Cardiac muscle cell (in vitro differentiated cells and primary cell): ENCODE data around the gene KCNJ10. TPM values are rescaled to one million over a fixed set of nuclear protein-coding genes. Genes with fewer than 3 reads are reported as not detected.

Experiments
- DNase-seq, 2 donors: peaks; one replicate each; pipeline versions ENCODE4 v3.0.0 to v3.0.0-alpha.2; 2010 to 2017; ENCODE audit warnings: low read depth in 1 of 2, low spot score in 1 of 2
- H3K27ac ChIP-seq: fragments of 200-600 bp; sonication (generic); 2 replicates; pipeline ENCODE4 v1.5.1; 2016
- H3K27me3 ChIP-seq: fragments of 200-600 bp; sonication (generic); 2 replicates; pipeline ENCODE4 v1.6.0; 2016; ENCODE audit warnings: control low read depth
- H3K36me3 ChIP-seq: fragments of 200-600 bp; sonication (generic); 2 replicates; pipeline ENCODE4 v1.5.1; 2016; ENCODE audit warnings: control low read depth
- H3K4me1 ChIP-seq: fragments of 200-600 bp; sonication (generic); 2 replicates; pipeline ENCODE4 v1.8.1; 2017; ENCODE audit warnings: low read depth, mild to moderate bottlenecking, mixed run types
- H3K4me3 ChIP-seq: fragments of 200-600 bp; sonication (generic); 2 replicates; pipeline ENCODE4 v1.5.1; 2016; ENCODE audit warnings: mild to moderate bottlenecking
- H3K9me3 ChIP-seq: fragments of 200-600 bp; sonication (generic); 2 replicates; pipeline ENCODE4 v1.5.1; 2017; ENCODE audit warnings: low read depth, mild to moderate bottlenecking, control low read depth
- CTCF ChIP-seq: IDR thresholded peaks from 2 replicates; pipeline ENCODE4 v1.5.1; 2012; ENCODE audit warnings: low read depth, mild to moderate bottlenecking, low read length
- polyA plus RNA-seq: library from polyadenylated mRNA; unstranded; fragments of >200 nt; fragmentation: Nextera tagmentation; extraction: Ambion mirVana; gene quantifications from 2 replicates; pipeline ENCODE4 v1.2.1, GENCODE V29; 2016
- total RNA-seq: library from RNA; depleted of rRNA; stranded (reverse); fragments of >200 nt; gene quantifications from 2 replicates; pipeline ENCODE4 v1.2.3, GENCODE V29; 2016

Gene KCNJ10
- total and polyA plus RNA-seq, 2 experiments from 2014 or later: 0.35 to 0.42 TPM

- H3K4me3 ChIP-seq: no peak within 1 kb of the TSS
- H3K27me3 ChIP-seq: peaks cover 74% of the 10 kb centered on the region
- DNase-seq: peak in 1 of 2 donors; percentile 20
- no peak within 1 kb of the TSS for H3K27ac ChIP-seq
- H3K36me3 ChIP-seq: no peaks in the 10 kb centered on the region
- H3K4me1 ChIP-seq: no peaks in the 10 kb centered on the region
- no peak for TF ChIP-seq CTCF
- no peaks in the 10 kb centered on the region for H3K9me3 ChIP-seq
Measured at GRCh38 chr1:160081261-160081936, 11.4 kb upstream of the KCNJ10 start, which contains the start of gene KCNJ9. TSS of gene KCNJ9 (plus strand) at chr1:160081538. CDS start at chr1:160084031, 2,493 bp downstream.

GRCh38 chr1:160080381-160081100 lies 10.6 kb upstream of the KCNJ10 start:
- TF ChIP-seq CTCF: no peak
- DNase-seq: no peak
- H3K4me3 ChIP-seq: no peak overlapping the region
- H3K27ac ChIP-seq: no peak overlapping the region
- no peaks in the 10 kb centered on the region for H3K4me1 ChIP-seq
- H3K9me3 ChIP-seq: no peaks in the 10 kb centered on the region
- H3K36me3 ChIP-seq: no peaks in the 10 kb centered on the region
- peaks cover 76% of the 10 kb centered on the region for H3K27me3 ChIP-seq

- no peak overlapping the region for H3K27ac ChIP-seq
- no peaks in the 10 kb centered on the region for H3K36me3 ChIP-seq
- no peaks in the 10 kb centered on the region for H3K4me1 ChIP-seq
- TF ChIP-seq CTCF: no peak
- DNase-seq: no peak
- no peaks in the 10 kb centered on the region for H3K9me3 ChIP-seq
- H3K27me3 ChIP-seq: peaks cover 65% of the 10 kb centered on the region
- H3K4me3 ChIP-seq: no peak overlapping the region
Measured at GRCh38 chr1:160079448-160079847, 9.5 kb upstream of the KCNJ10 start.

GRCh38 chr1:160078512-160079195 lies 8.7 kb upstream of the KCNJ10 start:
- H3K9me3 ChIP-seq: no peaks in the 10 kb centered on the region
- peak; percentile 88 for TF ChIP-seq CTCF
- no peaks in the 10 kb centered on the region for H3K4me1 ChIP-seq
- no peaks in the 10 kb centered on the region for H3K36me3 ChIP-seq
- peaks cover 57% of the 10 kb centered on the region for H3K27me3 ChIP-seq
- no peak overlapping the region for H3K27ac ChIP-seq
- no peak overlapping the region for H3K4me3 ChIP-seq
- peak; percentile 40 to 54 for DNase-seq

- TF ChIP-seq CTCF: no peak
- no peak for DNase-seq
- no peak overlapping the region for H3K27ac ChIP-seq
- no peaks in the 10 kb centered on the region for H3K9me3 ChIP-seq
- H3K36me3 ChIP-seq: no peaks in the 10 kb centered on the region
- H3K4me3 ChIP-seq: no peak overlapping the region
- H3K4me1 ChIP-seq: no peaks in the 10 kb centered on the region
- peaks cover 54% of the 10 kb centered on the region for H3K27me3 ChIP-seq
Measured at GRCh38 chr1:160077486-160077885, 7.5 kb upstream of the KCNJ10 start.
